GM18861 (cell line): ENCODE data around the gene MCEE.
"Not testable (repeated sequence)": the region's sequence is repeated elsewhere in the genome, so short reads cannot be mapped to it uniquely, and the experiment has no call there.

Source experiments
- ATAC-seq: cut with Tn5 transposase; IDR thresholded peaks from one replicate; pipeline ENCODE4 v1.9.1; 2021; ENCODE audit not compliant: unreplicated experiment

Gene MCEE

DNA sequence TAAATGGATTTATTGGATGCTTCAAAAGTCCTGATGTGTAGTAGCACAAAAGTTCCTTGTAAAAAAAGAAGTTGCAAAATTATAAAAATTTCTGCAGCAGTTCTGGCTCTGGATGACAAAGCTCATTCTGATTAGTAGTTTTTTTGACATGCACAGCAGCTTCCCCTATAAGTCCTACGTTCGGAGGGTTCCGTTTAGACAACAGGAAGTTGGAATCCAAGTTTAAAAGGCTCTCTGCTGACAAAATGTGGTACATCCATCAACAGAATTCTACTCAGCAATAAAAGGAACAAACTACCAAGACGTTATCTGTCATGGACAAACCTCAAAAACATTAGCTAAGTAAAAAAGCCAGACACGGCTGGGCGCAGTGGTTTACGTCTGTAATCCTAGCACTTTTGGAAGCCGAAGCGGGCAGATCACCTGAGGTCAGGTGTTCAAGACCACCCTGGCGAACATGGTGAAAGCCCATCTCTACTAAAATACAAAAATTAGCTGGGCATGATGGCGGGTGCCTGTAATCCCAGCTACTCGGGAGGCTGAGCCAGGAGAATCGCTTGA, 46.2 kb downstream of the MCEE start:
- not testable (repeated sequence) for ATAC-seq

DNA sequence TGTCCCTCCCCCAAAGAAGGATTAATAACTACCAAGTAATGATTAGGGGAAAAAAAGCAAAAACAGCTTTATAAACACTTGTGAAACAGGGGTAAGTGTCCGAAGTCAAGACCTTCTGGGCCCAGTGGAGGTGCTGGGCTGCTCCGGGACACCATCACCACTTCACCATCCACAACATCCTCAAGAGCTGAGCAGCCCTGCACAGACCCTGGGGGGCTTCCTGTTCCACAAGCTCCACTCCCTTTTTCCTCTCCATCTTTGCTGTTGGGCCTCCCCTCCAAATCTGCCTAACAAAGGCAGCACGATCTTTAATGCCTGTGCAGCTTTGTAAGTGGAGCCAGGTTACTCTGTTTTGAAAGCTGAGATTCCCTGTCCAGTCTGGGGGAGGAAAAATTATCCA, 46.7 kb downstream of the MCEE start:
- ATAC-seq = not testable (repeated sequence)

GRCh38 chr2:71082402-71083252, 47.4 kb downstream of the MCEE start:
- ATAC-seq = no peak

GRCh38 chr2:71078624-71079023, 51.4 kb downstream of the MCEE start:
- no peak for ATAC-seq

GRCh38 chr2:71074893-71075395, 55.1 kb downstream of the MCEE start:
- ATAC-seq = no peak

GRCh38 chr2:71073475-71073874, 56.6 kb downstream of the MCEE start:
- ATAC-seq = no peak

- no peak for ATAC-seq
Observed at GRCh38 chr2:71072492-71072891, 57.5 kb downstream of the MCEE start.

- peak; percentile 45 for ATAC-seq
Observed at GRCh38 chr2:71071681-71072398, 58.2 kb downstream of the MCEE start.

DNA sequence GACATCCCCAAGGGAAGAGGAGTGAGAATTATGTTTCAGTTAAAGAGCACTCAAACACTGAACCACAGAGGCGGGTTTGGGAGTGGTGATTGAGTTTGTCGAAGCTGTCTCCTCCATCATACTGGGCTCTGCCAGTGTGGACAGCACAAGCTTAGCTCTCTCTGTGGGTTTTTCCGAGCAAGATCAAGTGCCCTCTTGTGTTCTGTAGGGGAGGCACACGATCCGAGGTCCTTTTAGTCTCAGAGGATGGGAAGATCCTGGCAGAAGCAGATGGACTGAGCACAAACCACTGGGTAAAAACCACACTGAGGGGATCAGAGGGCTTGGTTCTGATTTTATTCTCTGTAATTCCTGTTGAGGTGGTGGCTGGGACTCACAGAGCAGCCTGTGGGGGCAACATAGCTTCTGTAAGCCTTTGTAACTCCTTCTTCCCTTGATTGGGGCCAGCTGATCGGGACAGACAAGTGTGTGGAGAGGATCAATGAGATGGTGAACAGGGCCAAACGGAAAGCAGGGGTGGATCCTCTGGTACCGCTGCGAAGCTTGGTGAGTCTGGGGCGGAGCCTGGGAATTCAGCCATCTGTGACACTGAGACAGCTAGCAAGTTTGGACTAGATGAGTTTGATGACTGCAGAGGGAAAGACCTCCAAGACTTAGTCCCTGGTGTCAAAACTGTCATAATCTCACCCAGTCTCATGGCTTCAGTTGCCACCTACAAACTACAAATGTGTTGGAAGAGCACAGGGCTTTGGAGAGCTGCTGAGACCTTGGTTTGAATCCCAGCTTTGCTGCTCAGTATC, 59.5 kb downstream of the MCEE start:
- ATAC-seq = no peak

DNA sequence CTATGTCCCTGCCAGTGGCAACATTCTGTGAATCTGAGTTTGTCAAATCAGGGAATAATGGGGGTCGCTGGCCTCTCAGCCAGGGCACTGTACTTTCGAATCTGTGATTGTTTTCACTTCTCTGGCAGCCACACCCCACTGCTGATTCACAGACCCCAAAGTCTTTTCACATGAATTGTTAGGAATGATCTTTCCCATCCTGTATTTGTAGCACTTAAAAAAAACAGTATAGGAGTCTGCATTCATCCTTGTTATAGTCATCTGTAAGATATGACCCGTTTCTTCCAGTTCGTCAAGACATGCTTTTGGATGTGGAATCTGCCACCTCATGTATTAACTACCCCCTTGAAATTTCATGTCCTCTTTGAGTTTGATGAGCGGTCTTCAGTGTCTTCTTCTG, 60.7 kb downstream of the MCEE start:
- no peak for ATAC-seq

DNA sequence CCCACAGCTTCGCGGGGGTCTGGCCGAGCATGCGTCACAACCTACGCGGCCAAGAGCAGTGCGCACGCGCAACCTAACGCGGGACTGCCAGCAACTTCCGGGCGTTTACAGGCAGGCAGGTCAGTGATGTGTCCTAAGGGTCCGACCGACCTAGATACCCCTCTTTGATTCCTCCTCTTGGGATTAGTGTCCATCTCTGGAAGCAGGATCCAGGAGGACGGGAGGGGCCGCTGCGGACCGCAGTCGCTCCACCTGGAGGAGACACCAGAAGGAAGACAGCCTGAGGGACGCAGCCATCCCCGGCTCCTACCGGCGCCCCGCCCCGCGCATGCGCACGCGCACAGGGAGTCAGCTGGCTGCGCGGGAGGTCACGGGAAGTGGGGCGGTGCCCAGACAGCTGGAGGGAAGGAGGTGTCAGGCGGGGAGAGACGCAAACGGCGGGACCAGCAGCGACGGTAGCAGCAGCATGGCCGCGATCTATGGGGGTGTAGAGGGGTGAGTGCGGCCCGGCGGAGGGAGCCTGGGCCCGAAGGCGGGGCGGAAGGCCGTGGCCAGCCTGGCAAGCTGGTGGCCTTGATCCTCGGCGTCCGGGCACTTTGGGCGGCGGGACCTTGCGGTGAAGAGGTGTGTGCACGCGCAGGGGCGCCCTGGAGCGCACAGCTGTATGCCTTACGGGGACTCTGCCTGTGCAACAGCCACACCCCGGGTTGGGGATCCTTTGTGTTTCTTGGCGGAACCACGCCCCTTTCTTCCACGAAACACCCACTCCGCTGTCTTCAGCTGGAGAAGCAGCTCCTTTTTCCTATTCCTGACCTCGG, 61.6 kb downstream of the MCEE start, which contains the start of gene NAGK:
TSS of gene NAGK (plus strand) at position 431 of the 818 bp plus-strand sequence. CDS start at position 467, 36 bp downstream.
- peak; percentile 37 for ATAC-seq

DNA sequence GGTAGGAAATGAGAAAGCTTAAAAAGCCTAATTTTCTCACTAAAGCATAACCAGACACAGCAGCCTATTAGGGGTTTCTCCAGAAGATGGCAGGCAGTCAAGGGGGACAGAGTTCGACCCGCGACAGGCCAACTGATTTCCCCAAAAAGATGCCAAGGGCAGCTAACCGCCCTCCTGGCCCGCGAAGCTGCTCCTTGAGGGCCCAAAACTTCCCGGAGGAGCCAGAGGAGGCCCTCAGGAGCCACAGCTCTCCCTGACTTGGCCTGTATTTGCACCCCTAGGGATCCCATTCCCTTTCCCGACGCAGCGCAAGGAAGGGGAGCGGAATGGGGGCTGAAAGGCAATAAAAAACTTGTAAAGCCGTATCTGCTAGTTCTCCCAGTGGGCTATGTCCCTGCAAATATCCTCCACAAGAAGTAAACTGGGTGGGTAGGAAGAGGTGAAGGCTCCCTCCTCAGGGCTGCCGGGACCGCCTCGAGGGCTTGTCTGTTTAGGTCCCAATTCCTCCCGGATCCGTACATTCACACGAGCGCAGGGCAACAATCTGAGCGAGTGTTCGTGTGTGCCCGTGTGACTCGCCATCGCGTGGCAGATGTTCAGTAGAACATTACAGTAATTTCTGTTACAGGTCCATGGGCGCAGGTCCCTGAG, 62.3 kb downstream of the MCEE start:
- ATAC-seq = no peak

DNA sequence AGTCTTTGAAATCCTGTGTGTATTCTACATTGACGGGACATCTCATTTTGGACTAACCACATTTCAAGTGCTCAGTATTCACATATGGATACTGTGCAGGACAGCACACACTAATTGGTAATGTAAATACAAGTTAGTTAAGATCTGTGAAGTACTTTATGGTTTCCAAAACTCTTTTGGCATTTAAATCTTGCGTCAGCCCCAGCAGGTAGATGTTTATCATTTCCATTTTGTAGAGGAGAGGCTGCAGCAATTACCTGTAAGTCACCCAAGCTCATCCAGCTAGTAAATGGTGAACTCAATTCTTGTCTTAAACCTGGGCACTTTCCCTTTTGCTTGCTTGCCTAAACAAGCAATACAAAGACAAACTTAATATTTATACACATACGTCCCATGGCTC, 63.2 kb downstream of the MCEE start:
- no peak for ATAC-seq

- ATAC-seq = peak; percentile 32
Observed at GRCh38 chr2:71064754-71065621, 65.0 kb downstream of the MCEE start.

- ATAC-seq = no peak
Observed at GRCh38 chr2:71064110-71064611, 65.9 kb downstream of the MCEE start.

GRCh38 chr2:71063216-71063615, 66.8 kb downstream of the MCEE start:
- peak; percentile 22 for ATAC-seq

- ATAC-seq = no peak
Observed at GRCh38 chr2:71060871-71061270, 69.2 kb downstream of the MCEE start.

DNA sequence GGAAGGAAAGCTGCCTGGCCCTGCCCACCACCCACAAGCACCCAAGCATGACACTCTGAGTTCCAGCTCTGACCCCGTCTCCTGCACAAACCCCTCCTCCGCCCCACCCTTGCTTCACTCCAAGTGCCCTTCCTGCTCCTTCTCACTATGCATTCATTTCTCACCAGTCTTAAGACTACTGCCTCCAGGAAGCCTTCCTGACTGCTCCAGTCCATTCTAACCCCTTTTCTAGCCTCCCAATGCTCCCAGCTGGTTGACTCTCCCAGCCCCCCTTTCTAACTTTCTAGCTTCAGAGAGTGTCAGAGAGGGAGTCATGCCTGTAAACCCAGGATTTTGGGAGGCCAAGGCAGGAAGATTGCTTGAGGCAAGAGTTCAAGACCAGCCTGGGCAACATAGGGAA, 69.8 kb downstream of the MCEE start:
- no peak for ATAC-seq
